NT2/D1 (cell line): ENCODE results near the gene LAMTOR5.

ENCODE experiments used
- SUZ12 ChIP-seq: IDR thresholded peaks from 2 replicates; pipeline ENCODE4 v1.6.1; 2011; ENCODE audit not compliant: insufficient read length, insufficient read depth; ENCODE audit errors: extremely low read depth
- ZNF274 ChIP-seq: IDR thresholded peaks from 2 replicates; pipeline ENCODE4 v1.6.1; 2011; ENCODE audit warnings: mild to moderate bottlenecking, low read depth, low read length

DNA sequence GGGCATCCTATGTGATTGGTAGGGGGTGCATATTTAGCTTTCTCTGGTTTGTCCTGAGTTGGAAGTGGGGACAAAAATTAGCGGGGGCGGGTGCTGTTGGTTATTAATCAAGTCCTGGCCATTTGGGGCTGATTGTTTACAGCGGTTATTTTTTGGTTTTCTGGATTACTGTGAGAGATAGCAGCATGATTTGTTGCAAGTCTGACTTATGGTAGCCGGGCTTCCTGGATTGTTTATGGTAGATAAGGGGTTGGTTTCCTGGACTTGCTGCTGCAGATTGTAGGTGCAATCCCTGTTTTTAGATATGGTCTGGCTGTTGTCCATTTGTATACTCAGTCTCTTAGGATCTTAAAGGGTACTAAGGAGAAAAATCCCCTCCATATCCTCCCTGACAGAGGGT lies 31.4 kb upstream of the LAMTOR5 start:
- TF ChIP-seq ZNF274 (no peak), SUZ12 (no peak)
